Cardiac muscle cell (in vitro differentiated cells and primary cell): ENCODE data around the gene NUDT6. TPM values are rescaled to one million over a fixed set of nuclear protein-coding genes. Genes with fewer than 3 reads are reported as not detected.

ENCODE experiments used
- DNase-seq, 2 donors: peaks; one replicate each; pipeline versions ENCODE4 v3.0.0 to v3.0.0-alpha.2; 2010 to 2017; ENCODE audit warnings: low read depth in 1 of 2, low spot score in 1 of 2
- H3K27ac ChIP-seq: fragments of 200-600 bp; sonication (generic); 2 replicates; pipeline ENCODE4 v1.5.1; 2016
- H3K27me3 ChIP-seq: fragments of 200-600 bp; sonication (generic); 2 replicates; pipeline ENCODE4 v1.6.0; 2016; ENCODE audit warnings: control low read depth
- H3K36me3 ChIP-seq: fragments of 200-600 bp; sonication (generic); 2 replicates; pipeline ENCODE4 v1.5.1; 2016; ENCODE audit warnings: control low read depth
- H3K4me1 ChIP-seq: fragments of 200-600 bp; sonication (generic); 2 replicates; pipeline ENCODE4 v1.8.1; 2017; ENCODE audit warnings: low read depth, mild to moderate bottlenecking, mixed run types
- H3K4me3 ChIP-seq: fragments of 200-600 bp; sonication (generic); 2 replicates; pipeline ENCODE4 v1.5.1; 2016; ENCODE audit warnings: mild to moderate bottlenecking
- H3K9me3 ChIP-seq: fragments of 200-600 bp; sonication (generic); 2 replicates; pipeline ENCODE4 v1.5.1; 2017; ENCODE audit warnings: low read depth, mild to moderate bottlenecking, control low read depth
- polyA plus RNA-seq: library from polyadenylated mRNA; unstranded; fragments of >200 nt; fragmentation: Nextera tagmentation; extraction: Ambion mirVana; gene quantifications from 2 replicates; pipeline ENCODE4 v1.2.1, GENCODE V29; 2016
- total RNA-seq: library from RNA; depleted of rRNA; stranded (reverse); fragments of >200 nt; gene quantifications from 2 replicates; pipeline ENCODE4 v1.2.3, GENCODE V29; 2016
- TF ChIP-seq, protein P1 (sequence below): IDR thresholded peaks from 2 replicates; pipeline ENCODE4 v1.5.1; 2012; ENCODE audit warnings: low read depth, mild to moderate bottlenecking, low read length

Gene NUDT6
- total and polyA plus RNA-seq, 2 experiments from 2014 or later = 26.3 to 32.3 TPM

DNA sequence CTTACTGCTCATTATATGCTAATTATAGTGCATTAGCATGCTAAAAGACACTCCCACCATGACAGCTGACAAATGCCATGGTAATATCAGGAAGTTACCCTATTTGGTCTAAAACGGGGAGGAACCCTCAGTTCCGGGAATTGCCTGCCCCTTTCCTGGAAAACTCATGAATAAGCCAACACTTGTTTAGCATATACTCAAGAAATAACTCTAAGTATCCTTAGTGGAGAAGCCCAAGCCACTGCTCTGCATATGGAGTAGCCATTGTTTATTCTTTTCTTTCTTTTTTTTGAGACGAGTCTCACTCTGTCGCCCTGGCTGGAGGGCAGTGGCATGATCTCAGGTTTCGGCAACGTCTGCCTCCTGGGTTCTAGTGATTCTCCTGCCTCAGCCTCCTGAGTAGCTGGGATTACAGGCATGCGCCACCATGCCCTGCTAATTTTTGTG, 15.5 kb downstream of the NUDT6 start:
- no peaks in the 10 kb centered on the region for H3K36me3 ChIP-seq
- no peak overlapping the region for H3K27ac ChIP-seq
- DNase-seq = no peak
- H3K9me3 ChIP-seq = no peaks in the 10 kb centered on the region
- H3K27me3 ChIP-seq = no peaks in the 10 kb centered on the region
- H3K4me3 ChIP-seq = no peak overlapping the region
- no peaks in the 10 kb centered on the region for H3K4me1 ChIP-seq
- TF ChIP-seq, protein P1, sequence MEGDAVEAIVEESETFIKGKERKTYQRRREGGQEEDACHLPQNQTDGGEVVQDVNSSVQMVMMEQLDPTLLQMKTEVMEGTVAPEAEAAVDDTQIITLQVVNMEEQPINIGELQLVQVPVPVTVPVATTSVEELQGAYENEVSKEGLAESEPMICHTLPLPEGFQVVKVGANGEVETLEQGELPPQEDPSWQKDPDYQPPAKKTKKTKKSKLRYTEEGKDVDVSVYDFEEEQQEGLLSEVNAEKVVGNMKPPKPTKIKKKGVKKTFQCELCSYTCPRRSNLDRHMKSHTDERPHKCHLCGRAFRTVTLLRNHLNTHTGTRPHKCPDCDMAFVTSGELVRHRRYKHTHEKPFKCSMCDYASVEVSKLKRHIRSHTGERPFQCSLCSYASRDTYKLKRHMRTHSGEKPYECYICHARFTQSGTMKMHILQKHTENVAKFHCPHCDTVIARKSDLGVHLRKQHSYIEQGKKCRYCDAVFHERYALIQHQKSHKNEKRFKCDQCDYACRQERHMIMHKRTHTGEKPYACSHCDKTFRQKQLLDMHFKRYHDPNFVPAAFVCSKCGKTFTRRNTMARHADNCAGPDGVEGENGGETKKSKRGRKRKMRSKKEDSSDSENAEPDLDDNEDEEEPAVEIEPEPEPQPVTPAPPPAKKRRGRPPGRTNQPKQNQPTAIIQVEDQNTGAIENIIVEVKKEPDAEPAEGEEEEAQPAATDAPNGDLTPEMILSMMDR = no peak

DNA sequence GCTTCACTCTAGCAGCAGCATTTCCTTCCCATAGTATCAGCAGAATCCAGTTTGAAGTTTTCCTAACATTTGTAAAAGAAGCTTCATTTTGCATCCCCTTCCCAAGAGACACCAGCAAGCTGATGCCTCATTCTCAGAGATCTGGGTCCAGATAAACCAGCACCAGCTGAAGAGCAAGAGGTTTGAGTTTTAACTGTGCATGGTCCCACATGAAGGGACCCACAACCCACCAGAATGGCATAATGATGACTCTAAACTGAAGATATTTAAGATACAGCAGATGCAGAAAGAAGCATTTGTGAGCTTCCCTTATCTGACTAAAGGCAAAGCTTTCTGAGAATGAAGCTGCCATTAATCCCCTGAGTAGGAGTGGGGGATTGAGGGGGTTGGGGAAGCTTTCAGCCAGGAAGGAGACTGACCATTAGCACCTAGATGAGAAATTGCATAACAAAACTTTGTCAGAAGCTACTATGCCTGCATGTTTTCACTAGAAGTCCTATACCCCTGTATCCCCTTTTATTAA, 18.6 kb downstream of the NUDT6 start:
- Histone ChIP-seq H3K4me1 (no peaks in the 10 kb centered on the region), H3K4me3 (no peak overlapping the region), H3K27me3 (no peaks in the 10 kb centered on the region), H3K36me3 (no peaks in the 10 kb centered on the region), H3K9me3 (no peaks in the 10 kb centered on the region), H3K27ac (no peak overlapping the region)
- no peak for DNase-seq
- TF ChIP-seq, protein P1 = no peak

DNA sequence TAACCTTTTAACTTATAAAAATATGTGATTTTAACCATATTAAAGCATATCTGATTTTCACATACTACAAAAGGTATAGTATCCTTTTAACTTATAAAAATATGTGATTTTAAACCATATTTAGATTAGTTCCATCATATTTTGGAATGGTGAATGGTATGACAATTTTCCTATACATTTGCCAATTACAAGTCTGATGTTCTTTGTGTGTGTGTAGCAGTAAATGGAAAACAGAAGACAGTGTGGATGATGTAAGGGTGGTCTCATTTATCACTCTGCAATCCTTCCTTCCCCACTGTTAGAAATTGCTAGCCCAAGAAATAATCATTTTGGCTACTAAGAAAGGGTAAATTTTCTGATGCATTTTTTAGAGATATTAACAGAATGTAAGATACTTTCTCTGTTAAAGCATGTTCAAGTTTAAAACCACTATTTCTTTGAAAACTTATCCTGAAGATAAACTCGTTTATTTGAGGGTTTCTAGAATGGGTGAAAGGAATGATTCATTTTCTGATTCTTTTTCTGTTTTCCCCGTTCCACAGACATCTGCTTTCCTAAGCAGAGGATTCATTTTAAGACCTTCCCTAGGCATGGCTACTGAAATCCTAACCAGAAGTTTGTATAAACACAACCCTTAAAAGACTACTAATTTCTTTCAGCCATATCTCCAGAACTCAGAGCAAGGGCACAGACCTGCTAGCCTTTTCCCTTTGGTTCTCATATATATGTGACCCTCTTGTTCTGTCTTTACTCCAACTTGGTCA, 21.0 kb downstream of the NUDT6 start:
- H3K9me3 ChIP-seq = no peaks in the 10 kb centered on the region
- H3K4me3 ChIP-seq = no peak overlapping the region
- TF ChIP-seq, protein P1 = no peak
- DNase-seq = peak in 1 of 2 donors; percentile 13
- H3K4me1 ChIP-seq = no peaks in the 10 kb centered on the region
- peaks cover 1% of the 10 kb centered on the region for H3K36me3 ChIP-seq
- H3K27me3 ChIP-seq = no peaks in the 10 kb centered on the region
- H3K27ac ChIP-seq = no peak overlapping the region

DNA sequence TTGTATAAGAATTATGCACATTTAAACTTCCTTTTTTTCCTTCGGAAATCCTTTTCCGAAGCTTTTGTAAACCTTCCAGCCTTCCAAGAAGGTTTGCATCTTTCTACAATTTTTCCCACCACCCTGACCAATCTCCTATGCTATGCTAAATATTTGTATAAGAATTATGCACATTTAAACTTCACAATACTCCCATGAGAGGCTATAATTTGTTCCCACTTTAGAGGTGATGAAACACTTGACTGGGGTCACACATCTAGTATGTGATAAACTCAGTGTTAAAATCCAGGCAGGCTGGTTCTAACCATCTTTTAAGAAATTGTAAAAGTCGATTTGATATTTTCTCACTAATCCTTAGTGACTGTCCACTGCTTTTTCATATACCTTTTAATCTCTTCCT, 22.1 kb downstream of the NUDT6 start:
- Histone ChIP-seq H3K36me3 (peaks cover 4% of the 10 kb centered on the region), H3K27me3 (no peaks in the 10 kb centered on the region), H3K9me3 (no peaks in the 10 kb centered on the region), H3K4me1 (no peaks in the 10 kb centered on the region), H3K27ac (no peak overlapping the region), H3K4me3 (no peak overlapping the region)
- TF ChIP-seq, protein P1 = no peak
- no peak for DNase-seq

DNA sequence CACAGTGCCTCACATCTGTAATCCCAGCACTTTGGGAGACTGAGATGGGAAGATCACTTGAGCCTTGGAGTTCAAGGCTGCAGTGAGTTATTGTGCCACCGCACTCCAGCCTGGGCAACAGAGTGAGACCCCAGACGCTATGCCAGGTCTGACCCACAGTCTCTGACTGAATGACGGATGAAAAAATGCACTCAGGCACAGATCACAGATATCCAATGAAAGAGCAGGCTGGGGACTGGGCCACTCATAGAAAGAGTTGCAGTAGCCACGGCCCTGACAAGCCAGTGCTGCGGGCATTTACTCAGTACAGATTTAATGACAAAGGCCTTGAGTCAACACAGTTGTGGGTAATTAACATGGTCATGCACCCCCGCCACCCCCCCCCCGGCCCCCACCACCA, 22.7 kb downstream of the NUDT6 start:
- DNase-seq = no peak
- peaks cover 4% of the 10 kb centered on the region for H3K36me3 ChIP-seq
- no peaks in the 10 kb centered on the region for H3K4me1 ChIP-seq
- H3K4me3 ChIP-seq = no peak overlapping the region
- TF ChIP-seq, protein P1 = no peak
- no peaks in the 10 kb centered on the region for H3K9me3 ChIP-seq
- no peaks in the 10 kb centered on the region for H3K27me3 ChIP-seq
- H3K27ac ChIP-seq = no peak overlapping the region
